ENCODE results near the gene METRNL.
"Not testable (repeated sequence)": the region's sequence is repeated elsewhere in the genome, so short reads cannot be mapped to it uniquely, and the experiment has no call there.

Gene METRNL

DNA sequence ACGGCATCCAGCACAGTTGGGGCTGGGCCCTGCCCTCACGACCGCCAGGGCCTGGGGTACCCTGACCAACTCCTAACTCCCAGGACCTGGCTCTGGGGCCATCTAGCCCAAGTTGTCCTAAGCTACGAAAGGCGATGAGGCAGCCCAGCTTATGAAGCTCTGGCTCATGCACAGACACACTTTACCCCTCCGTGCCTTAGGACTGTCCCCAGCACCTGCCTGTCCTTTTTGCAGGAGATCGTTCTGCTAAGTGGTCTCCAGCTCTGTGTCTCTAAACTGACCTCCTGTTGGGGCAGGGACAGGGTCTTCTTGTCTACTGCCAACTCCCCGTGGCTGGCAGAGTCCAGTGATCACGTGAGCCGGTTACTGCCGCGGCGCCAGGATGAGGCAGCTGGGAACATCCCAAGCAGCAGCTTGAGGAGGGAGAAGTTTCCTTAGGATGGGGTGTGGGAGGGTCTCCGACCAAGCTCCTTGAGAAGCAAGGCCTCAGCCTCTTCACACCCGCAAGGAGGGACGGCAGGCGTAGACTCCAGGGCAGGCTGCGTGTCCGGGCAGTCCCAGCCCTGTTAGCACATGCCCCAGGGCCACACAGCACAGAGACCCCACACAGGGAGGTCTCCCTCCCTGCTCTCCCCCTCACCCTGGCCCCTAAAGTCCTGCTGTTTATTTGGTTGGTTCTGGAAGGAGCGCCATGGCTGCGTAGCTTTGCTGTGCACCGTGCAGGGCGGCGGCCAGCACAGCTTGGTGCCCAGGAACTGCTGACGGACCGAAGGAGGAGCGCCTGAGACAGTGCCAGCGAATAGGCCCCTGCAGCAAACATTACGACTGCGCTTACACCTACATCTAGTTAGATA, 16.4 kb upstream of the METRNL start:
- no peaks in the 10 kb centered on the region for H3K27me3 ChIP-seq (ENCODE audit: control insufficient read depth, insufficient read depth, low read length)
- H3K9me3 ChIP-seq (ENCODE audit: control insufficient read depth, low read depth, low read length) = no peaks in the 10 kb centered on the region
- no peak overlapping the region for H3K27ac ChIP-seq (ENCODE audit: low read length)
- H3K4me3 ChIP-seq (ENCODE audit: low read length) = no peak overlapping the region
- H3K9ac ChIP-seq (ENCODE audit: low read length) = no peak overlapping the region
- no peaks in the 10 kb centered on the region for H3K4me1 ChIP-seq (ENCODE audit: control insufficient read depth, low read depth, low read length)
- no peaks in the 10 kb centered on the region for H3K36me3 ChIP-seq (ENCODE audit: control insufficient read depth, low read depth, low read length)

DNA sequence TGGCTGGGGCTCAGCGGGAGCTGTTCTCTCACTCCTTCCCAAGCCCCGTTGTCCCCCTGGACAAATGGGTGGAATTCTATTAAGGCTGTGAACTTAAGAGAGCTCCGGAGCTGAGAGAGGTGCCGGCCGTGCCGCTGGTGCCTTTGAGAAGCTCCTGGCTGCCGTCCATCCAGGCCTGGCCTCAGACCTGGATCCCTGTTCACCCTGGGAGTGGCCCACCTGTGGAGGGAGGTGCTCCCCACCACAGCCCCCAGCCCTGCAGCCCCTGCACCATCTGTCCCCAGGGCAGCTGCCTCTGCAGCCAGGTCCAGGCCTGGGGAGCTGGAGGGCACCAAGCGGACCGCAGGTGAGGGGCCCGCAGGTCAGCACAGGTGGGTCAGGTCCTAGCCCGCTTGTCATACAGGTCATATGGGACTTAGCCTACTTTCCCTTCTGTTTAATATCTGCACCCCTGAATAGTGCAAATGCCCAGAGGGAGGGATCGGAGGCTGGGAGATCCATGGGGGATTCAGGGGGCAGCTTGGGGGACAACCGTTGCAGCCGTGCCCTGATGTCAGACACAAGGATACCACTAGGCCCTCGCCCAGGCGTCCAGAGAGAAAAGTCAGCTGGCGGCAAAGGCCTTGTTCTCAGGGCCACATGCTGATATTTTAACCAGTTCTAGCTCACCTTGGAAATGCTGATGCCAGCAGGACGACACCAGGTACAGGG, 15.2 kb upstream of the METRNL start:
- Histone ChIP-seq H3K36me3 (ENCODE audit: control insufficient read depth, low read depth, low read length) (no peaks in the 10 kb centered on the region), H3K4me3 (ENCODE audit: low read length) (no peak overlapping the region), H3K9ac (ENCODE audit: low read length) (no peak overlapping the region), H3K27ac (ENCODE audit: low read length) (no peak overlapping the region), H3K27me3 (ENCODE audit: control insufficient read depth, insufficient read depth, low read length) (no peaks in the 10 kb centered on the region), H3K4me1 (ENCODE audit: control insufficient read depth, low read depth, low read length) (no peaks in the 10 kb centered on the region), H3K9me3 (ENCODE audit: control insufficient read depth, low read depth, low read length) (no peaks in the 10 kb centered on the region)

DNA sequence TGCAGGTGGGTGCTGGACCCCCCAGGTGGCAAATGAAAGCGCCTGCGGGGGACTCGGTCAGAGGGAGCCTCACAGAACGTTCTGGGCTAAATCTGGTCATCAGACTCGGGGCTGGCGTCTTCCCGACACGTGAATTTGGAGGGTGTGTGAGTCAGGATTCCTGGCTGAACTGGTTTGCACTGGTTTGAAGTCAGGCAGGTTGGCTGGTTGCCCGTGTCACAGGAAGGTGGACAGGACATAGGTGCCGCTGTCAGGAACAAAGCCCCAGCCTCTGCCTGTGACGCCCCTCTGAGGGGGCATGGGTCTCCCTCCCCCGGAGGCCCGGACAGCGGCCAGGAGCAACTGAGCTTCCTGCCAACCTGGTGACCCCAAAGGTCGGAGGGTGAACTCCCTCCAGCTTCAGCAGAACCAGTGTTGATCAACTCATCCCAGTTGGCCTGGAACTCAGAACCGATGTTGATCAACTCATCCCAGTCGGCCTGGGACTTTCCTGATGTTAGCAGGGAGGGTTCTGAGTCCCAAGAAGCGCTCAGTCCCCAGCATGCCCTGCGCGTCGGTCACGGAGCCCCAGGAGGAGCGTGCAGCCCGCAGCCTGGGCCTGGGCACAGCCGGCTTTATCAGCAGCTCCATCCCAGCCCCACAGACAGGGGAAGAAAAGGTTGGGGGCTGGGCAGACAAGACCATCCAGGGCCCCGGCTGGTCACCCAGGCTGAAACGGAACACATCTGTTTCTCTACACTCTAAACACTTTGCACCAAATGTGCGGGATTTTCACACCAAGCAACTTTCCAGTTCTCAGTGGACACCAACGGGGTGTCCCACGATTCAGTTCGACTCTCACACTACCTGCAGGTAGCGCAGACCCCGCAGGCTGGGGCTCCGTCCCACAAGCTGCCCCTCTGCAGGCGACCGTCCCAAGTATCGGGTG, 14.4 kb upstream of the METRNL start:
- Histone ChIP-seq H3K9ac (ENCODE audit: low read length) (no peak overlapping the region), H3K27ac (ENCODE audit: low read length) (no peak overlapping the region), H3K36me3 (ENCODE audit: control insufficient read depth, low read depth, low read length) (no peaks in the 10 kb centered on the region), H3K27me3 (ENCODE audit: control insufficient read depth, insufficient read depth, low read length) (no peaks in the 10 kb centered on the region), H3K4me1 (ENCODE audit: control insufficient read depth, low read depth, low read length) (no peaks in the 10 kb centered on the region), H3K4me3 (ENCODE audit: low read length) (no peak overlapping the region), H3K9me3 (ENCODE audit: control insufficient read depth, low read depth, low read length) (no peaks in the 10 kb centered on the region)

DNA sequence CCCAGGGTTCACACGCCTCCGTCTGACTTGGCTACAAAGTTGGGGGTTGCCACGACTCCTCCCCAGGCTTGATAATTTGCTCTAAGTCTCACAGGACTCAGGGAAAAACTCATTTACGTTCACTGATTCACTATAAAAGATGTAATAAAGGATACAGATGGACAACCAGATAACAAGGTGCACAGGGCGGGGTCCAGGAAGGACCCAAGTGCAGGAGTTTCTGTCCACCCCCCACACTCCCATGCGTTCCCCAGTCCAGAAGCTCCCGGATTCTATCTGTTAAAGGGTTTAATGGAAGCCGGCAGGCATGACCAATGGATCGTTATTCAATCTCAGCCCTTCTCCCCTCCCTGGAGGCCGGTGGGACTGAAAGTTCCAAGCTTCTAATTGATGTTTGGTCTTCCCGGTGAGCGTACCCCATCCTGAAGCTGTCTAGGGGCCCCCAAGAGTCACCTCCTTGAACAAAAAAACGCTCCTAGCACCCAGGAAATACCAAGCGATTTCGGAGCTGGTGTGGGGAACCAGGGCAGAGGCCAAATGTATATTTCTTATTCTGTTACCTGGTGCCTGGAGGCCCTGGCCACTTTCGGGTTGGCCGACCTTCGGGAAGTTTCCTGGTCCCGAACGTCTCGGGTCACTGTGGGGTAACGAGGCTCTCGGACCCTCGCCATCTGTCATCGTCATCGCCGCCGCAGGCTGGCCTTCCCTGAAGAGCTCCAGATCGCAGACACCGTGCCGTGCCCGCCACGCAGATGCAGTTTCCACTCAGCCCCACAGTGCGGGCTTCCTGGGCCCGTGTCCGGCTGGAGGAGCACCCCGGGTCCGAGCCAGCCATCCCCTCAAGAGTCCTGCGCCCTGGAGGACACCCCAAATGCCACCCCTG, 13.5 kb upstream of the METRNL start:
- no peaks in the 10 kb centered on the region for H3K9me3 ChIP-seq (ENCODE audit: control insufficient read depth, low read depth, low read length)
- no peaks in the 10 kb centered on the region for H3K36me3 ChIP-seq (ENCODE audit: control insufficient read depth, low read depth, low read length)
- no peaks in the 10 kb centered on the region for H3K4me1 ChIP-seq (ENCODE audit: control insufficient read depth, low read depth, low read length)
- H3K27ac ChIP-seq (ENCODE audit: low read length) = no peak overlapping the region
- no peak overlapping the region for H3K9ac ChIP-seq (ENCODE audit: low read length)
- no peak overlapping the region for H3K4me3 ChIP-seq (ENCODE audit: low read length)
- H3K27me3 ChIP-seq (ENCODE audit: control insufficient read depth, insufficient read depth, low read length) = no peaks in the 10 kb centered on the region

DNA sequence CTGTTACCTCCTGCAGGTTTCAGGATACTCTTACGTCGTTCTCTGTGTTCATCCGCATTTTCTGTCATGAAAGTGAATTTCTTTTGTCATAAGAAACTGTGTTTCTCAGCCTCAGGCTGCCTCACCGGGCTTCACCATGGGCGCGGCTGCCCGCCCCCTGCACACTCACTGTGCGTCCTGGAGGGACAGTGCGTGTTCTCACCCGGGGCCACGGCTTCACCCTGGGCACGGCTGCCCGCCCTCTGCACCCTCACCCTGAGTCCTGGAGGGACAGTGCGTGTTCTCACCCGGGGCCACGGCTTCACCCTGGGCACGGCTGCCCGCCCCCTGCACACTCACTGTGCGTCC, 12.9 kb upstream of the METRNL start:
- H3K9me3 ChIP-seq (ENCODE audit: control insufficient read depth, low read depth, low read length); H3K9ac ChIP-seq (ENCODE audit: low read length); H3K27ac ChIP-seq (ENCODE audit: low read length); H3K36me3 ChIP-seq (ENCODE audit: control insufficient read depth, low read depth, low read length); H3K4me3 ChIP-seq (ENCODE audit: low read length); H3K27me3 ChIP-seq (ENCODE audit: control insufficient read depth, insufficient read depth, low read length); H3K4me1 ChIP-seq (ENCODE audit: control insufficient read depth, low read depth, low read length): not testable (repeated sequence)

DNA sequence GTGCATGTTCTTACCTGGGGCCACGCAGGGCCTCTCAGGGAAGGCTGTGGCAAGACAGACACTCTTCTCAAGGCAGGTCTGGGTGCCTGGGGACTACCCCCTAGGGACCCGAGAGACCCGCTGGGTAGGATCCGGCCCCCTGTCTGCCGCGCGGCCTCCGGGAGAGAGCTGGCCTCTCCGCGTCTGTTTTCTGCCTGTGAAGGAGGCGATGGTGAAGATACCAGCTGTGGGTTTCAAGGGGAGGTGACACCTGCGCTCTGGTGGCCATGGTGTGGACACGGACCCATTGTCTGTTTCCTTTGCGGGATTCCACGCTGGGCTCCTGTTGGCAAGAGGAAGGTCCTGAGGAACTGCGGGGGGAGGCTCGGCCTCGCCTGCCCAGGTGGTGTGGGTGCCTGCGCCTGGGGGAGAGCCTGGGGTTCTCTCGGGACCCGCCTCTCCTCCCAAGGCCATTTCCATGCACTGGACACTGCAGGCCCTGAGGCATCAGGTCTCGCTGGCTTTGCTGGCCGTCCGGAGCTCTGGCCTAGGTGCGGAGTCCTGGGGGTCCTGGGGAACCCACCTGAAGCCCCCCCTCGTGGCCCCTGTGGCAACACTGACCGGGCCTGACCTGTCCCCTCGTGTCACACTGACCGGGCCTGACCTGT, 12.2 kb upstream of the METRNL start:
- no peak overlapping the region for H3K27ac ChIP-seq (ENCODE audit: low read length)
- H3K9me3 ChIP-seq (ENCODE audit: control insufficient read depth, low read depth, low read length) = no peaks in the 10 kb centered on the region
- no peak overlapping the region for H3K9ac ChIP-seq (ENCODE audit: low read length)
- no peaks in the 10 kb centered on the region for H3K4me1 ChIP-seq (ENCODE audit: control insufficient read depth, low read depth, low read length)
- H3K27me3 ChIP-seq (ENCODE audit: control insufficient read depth, insufficient read depth, low read length) = no peaks in the 10 kb centered on the region
- no peaks in the 10 kb centered on the region for H3K36me3 ChIP-seq (ENCODE audit: control insufficient read depth, low read depth, low read length)
- H3K4me3 ChIP-seq (ENCODE audit: low read length) = no peak overlapping the region

DNA sequence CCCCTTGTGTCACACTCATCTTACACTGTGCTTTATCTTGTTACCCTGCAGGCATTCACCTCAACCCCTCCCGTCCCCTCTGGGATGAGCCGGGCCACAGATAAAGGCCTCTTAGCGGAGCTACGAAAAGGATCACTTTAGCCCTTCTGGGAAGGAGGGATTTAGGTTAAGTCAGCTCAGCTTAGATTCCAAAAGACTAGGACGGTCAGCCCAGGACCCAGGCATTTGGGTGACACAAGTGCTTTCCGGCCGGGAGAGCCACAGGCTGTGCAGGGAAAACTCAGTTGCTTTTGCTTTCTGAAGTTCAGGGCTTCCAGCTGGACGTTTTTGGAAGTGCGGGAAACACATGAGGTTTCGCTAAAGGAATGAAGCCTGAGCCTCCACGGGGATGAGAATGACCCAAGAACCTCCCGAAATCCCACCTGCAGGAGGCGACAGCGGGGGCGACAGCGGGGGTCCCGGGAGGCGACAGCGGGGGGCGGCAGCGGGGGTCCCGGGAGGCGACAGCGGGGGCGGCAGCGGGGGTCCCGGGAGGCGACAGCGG, 11.6 kb upstream of the METRNL start:
- Histone ChIP-seq H3K4me3 (ENCODE audit: low read length) (no peak overlapping the region), H3K36me3 (ENCODE audit: control insufficient read depth, low read depth, low read length) (no peaks in the 10 kb centered on the region), H3K4me1 (ENCODE audit: control insufficient read depth, low read depth, low read length) (no peaks in the 10 kb centered on the region), H3K27me3 (ENCODE audit: control insufficient read depth, insufficient read depth, low read length) (no peaks in the 10 kb centered on the region), H3K9ac (ENCODE audit: low read length) (no peak overlapping the region), H3K27ac (ENCODE audit: low read length) (no peak overlapping the region), H3K9me3 (ENCODE audit: control insufficient read depth, low read depth, low read length) (no peaks in the 10 kb centered on the region)

DNA sequence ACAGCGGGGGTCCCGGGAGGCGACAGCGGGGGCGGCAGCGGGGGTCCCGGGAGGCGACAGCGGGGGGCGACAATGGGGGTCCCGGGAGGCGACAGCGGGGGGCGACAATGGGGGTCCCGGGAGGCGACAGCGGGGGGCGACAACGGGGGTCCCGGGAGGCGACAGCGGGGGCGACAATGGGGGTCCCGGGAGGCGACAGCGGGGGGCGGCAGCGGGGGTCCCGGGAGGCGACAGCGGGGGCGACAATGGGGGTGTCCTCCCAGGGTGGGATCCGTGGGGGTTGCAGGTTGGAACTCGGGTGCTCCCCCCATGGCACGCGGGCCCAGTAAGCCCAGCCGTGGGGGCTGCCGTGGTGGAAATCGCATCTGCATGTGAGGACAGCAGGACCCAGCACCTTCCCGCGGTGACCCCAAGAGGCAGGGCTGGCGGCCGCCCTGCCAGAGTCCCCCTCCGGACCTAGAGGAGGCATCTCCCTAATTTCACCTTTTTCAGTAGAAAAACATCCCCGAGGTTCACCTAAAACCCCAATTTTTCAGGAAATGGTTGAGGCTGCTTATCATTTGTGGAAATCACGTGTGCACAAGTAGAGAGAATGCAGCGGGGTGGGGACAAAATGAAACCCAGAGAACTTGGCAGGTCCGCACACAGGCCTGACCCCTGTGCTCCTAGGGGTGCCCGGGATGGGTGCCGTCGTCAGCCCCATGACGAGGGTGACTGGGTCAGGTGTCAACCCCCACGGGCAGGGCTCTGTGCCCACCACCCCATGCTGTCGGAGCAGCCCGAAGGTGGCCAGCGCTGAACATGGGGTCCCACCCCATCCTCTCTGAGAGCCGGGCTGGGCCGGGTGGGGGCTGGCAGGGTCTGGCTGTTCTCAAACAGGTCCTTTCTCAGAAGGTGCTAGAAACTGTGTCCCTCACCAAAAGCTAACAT, 10.5 kb upstream of the METRNL start:
- no peaks in the 10 kb centered on the region for H3K9me3 ChIP-seq (ENCODE audit: control insufficient read depth, low read depth, low read length)
- no peak overlapping the region for H3K27ac ChIP-seq (ENCODE audit: low read length)
- no peak overlapping the region for H3K4me3 ChIP-seq (ENCODE audit: low read length)
- H3K9ac ChIP-seq (ENCODE audit: low read length) = no peak overlapping the region
- H3K4me1 ChIP-seq (ENCODE audit: control insufficient read depth, low read depth, low read length) = no peaks in the 10 kb centered on the region
- H3K36me3 ChIP-seq (ENCODE audit: control insufficient read depth, low read depth, low read length) = no peaks in the 10 kb centered on the region
- no peaks in the 10 kb centered on the region for H3K27me3 ChIP-seq (ENCODE audit: control insufficient read depth, insufficient read depth, low read length)

DNA sequence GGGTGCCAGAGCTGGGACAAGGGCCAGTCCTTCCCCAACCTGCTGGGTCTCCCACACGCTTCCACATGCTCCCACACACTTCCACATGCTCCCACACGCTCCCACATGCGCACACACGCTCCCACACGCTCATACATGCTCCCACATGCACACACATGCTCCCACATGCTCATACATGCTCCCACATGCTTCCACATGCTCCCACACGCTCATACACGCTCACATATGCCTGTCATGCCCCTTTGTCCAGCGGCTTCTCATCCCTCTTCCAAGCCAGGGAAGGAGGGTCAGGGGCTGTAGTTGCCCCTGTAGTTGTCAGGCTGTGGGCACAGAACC, 9.9 kb upstream of the METRNL start:
- Histone ChIP-seq H3K4me1 (ENCODE audit: control insufficient read depth, low read depth, low read length) (no peaks in the 10 kb centered on the region), H3K9ac (ENCODE audit: low read length) (no peak overlapping the region)

More for the DNA sequence above, 9.9 kb upstream of the METRNL start:
- Histone ChIP-seq H3K27ac (ENCODE audit: low read length) (no peak overlapping the region), H3K36me3 (ENCODE audit: control insufficient read depth, low read depth, low read length) (no peaks in the 10 kb centered on the region), H3K4me3 (ENCODE audit: low read length) (no peak overlapping the region), H3K9me3 (ENCODE audit: control insufficient read depth, low read depth, low read length) (no peaks in the 10 kb centered on the region), H3K27me3 (ENCODE audit: control insufficient read depth, insufficient read depth, low read length) (no peaks in the 10 kb centered on the region)
